Natural killer cell (primary cell): ENCODE results near the gene TBC1D26. TPM values are rescaled to one million over a fixed set of nuclear protein-coding genes. Genes with fewer than 3 reads are reported as not detected.

Experiments used
- total RNA-seq, 4 donors: library from RNA; stranded (reverse); fragments of 120-200 nt in 1 of 4; gene quantifications; one replicate each; pipeline versions ENCODE4 v1.2.3 to v1.2.4, GENCODE V29; 2013 to 2022

Gene TBC1D26
- total RNA-seq, 3 donors from 2014 or later (not counting 1 experiment from before 2014, with no cell fraction given), result not detected

Other genes starting within 250 kb of the TBC1D26 start
- gene TVP23C, start 168.8 kb upstream of the TBC1D26 start, total RNA-seq, result 10 to 100 TPM; 28.2 to 45.4 (median 40.4) TPM
- gene FBXW10B, start 112.6 kb upstream of the TBC1D26 start, total RNA-seq, result under 1 TPM in 1 of 3 donors, not detected in 2; 0.79 TPM
- 1 to 10 TPM; 2.4 to 4.7 (median 3.8) TPM for gene TRIM16, start 48.0 kb upstream of the TBC1D26 start, total RNA-seq
- gene ZNF286A, start 32.5 kb upstream of the TBC1D26 start, total RNA-seq, result 10 to 100 TPM; 14.9 to 20.8 (median 18.8) TPM
- gene ADORA2B, start 212.8 kb downstream of the TBC1D26 start, total RNA-seq, result under 1 TPM; 0.14 to 0.88 (median 0.41) TPM